C1 segment of cervical spinal cord (tissue), 14 donors: ENCODE results near the gene FOXC2.

ENCODE experiments used
- DNase-seq, 14 donors: peaks; one replicate each; lab custom pipeline; 2025; lab: John Stamatoyannopoulos, UW

Gene FOXC2

GRCh38 chr16:86566601-86566965 lies at the start of gene FOXC2:
TSS of gene FOXC2 (plus strand) at chr16:86566829. CDS start at chr16:86567336, 507 bp downstream.
- DNase-seq: no peak

DNA sequence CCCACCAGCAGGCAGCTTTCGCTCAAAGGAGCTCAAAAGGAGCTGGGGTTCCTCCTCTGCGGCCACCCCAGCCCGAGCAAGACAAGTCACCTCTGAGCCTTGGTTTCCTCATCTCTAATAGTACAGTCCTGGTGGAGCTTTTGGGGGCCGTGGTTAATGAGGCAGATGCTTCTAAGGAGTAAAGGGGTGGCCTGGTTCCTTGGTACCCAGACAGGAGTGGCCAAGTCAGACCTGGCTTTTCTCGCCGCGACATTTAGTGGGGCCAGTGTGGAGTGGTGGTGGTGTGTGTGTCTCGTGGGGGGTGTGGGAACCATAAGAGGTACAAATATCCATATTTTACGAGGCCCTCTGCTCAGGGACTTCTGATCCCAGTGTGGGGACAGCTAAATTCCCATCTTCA lies 49.6 kb upstream of the FOXC2 start:
- no peak for DNase-seq

DNA sequence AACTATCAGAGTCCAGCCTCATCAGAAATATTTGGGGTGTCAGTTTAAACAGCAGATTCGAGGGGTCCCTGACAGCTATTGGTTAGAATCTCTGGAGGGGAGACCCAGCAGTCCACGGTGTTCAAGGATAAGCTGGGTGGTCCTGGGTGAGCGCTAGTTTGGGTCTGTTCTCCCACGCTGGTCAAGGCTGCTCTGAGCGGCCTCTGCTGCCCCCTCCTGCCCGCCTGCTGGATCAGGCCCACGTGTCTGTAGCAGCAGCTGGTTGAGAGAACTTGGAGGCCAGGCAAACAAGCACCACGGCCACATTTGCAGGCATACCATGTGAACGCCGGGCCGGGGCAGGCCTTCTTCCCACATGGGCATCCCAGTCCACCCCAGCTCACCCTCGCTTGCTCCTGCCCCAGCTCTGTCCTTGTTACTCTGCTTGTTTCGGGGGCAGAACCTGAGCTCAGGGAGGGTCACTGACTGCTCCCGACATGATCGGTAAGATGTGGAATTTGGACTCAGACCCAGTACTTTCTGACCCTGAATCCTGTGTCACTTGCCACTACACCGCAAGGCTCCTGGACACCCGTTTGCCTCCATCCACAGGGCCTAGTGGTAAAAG lies 48.9 kb upstream of the FOXC2 start:
- DNase-seq: peak in 11 of 14 donors; percentile 9 to 66 (median 39)

DNA sequence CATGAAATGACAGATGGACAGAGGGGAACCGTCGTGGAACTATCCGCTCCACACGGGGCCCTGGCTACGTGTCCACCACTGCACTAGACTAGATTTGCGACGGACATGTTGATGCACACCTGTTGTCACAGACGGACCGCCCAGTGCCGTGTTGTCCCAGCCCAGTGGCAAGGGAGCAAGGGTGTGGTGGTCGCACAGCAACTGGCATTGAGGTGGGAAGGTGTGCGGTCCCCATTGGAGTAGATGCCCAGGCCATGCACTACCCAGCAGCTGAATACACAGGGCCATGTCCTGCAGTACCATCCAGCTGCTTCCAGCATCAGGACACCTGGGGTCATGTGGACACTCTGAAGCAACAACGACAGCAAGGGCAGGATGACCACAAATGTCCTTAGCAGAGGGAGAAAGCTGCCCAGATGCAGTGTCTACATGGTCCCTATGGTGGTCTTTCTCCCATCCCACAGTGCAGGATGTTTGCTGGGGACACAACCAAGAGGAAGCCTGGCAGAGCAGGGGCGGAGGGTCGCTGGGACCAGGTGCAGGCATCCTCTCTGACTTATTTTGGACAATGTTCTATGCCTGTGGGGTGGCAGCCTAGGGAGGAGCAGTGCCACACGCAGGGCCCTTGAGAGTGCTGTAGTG lies 47.5 kb upstream of the FOXC2 start:
- DNase-seq: no peak

DNA sequence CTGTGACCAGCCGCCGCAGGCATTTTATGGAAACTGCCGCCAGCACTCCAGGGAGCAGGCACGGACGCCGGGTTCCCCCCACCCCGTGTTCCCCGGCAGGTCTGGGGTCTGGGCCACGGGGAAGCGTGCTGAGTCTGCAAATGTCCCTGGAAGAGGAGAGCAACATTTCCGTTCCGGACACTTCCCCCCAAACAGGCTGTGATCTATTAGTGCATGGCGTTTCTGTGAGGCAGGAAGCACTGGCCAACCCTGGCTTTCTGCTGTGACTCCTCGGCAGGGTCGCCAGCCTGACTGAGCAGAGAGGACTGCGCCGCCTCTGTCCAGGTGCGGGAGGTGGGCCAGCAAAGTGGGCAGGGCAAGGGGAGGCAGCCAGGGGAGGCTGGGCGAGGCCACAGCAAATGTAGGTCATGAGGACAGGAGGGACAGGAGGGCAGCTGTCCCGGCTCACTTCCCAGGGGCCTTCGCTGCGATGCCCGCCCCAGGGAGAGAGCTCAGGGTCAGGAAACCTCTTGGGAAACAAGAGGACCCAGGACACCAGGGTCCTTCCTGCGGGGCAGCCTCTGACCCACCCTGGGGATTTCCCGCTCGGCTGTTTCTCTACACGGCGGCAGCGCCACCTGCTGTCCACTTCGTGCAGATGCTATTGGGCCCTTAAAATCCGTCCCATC lies 46.8 kb upstream of the FOXC2 start:
- peak in 5 of 14 donors; percentile 5 to 42 (median 26) for DNase-seq

DNA sequence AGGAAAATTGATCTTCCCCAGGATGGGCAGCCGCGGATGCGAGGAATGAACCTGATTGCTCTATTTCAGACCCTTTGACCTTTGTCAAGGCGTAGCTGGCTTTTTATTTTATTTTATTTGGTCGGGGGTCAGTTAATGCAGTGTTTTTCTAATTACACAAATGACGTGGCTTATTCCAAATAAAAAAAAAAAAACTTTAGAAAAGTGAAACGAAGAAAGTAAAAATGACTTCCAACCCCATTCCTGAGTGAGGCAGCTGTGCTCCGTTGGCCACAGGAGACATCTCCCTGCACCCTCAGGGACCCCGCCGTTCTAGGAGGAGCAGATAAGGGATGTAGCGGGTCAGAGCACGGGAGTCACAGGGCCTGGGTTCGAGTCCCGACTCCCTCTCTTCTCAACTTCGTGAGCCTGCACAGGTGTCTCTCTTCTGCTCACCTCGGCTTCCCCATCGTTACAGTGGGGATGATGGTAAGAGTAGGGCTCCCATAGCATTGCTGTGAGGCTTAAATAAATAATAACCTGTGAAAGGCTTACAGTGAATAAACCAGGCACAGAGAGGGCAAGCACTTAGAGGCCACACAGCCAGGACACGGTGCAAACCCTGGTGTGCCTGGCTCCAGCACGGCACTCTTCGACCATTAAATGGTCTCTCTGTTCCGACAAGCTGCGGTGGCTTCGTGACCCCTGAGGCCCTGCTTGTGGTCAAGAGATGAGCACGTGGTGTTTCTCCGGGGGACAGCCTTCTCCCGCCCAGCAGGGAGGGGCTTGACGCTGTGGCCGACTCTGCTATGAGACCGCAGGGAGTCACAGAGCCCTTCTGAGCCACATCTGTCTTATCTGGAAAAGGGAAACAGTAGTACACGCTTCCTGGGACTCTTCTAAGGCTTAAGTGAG lies 46.1 kb upstream of the FOXC2 start:
- DNase-seq: peak in 1 of 14 donors; percentile 4

DNA sequence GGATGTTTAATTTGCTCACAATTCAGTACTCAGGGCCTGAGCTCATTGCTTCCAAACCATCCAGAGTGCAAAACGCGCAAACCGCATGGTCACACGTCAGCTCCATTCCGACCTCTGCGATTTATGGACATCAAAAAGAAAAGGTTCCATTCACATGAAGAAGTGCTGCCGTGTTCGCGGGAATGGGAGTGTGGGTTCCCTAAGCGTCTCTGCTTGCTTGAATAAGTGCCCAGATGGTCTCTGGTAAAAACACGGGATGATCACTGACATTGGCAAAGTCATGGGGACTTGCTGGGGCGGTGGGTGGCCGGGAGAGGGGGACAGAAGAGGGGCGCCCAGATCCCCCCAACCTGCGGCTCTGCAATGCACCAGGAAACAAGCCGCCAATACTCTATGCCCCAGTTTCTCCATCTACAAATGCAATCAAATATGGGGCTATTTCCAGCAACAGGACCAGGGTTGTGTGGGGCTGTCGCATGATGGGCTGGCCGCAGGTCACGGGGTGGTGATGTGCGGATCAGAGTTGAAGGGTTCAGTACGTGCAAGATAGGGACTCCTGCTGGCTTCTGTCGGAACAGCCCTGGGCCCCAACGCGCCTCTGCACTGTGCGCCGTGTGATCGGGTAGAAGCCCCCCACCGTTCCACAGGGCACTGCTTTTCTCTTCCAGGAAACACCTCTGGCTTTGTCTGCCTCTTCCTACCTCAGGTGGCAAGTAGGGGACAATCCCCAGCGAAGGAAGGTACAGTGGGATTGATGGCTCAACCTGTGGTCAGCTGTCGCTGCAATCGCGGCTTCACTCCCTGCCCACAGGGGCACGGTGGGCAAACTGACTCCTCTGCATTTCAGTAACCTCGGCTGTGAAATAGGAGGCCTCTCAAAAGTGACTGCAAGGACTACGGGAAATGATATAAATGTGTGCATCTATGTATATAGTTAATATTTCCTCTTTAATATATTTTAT lies 45.1 kb upstream of the FOXC2 start:
- no peak for DNase-seq

DNA sequence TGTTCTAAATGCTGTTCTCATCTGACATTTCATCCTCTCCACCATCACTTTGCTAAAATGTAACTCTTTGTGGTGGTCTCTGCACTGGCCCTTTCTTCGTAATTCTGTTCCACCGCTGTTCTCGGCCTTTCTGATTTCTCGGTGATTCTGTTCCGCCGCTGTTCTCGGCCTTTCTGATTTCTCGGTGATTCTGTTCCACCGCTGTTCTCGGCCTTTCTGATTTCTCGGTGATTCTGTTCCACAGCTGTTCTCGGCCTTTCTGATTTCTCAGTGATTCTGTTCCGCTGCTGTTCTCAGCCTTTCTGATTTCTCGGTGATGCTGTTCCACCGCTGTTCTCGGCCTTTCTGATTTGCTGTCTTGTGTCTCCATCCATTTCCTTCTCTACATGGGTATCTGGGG lies 44.0 kb upstream of the FOXC2 start:
- no peak for DNase-seq

- no peak for DNase-seq
Measured at GRCh38 chr16:86523166-86523740, 43.4 kb upstream of the FOXC2 start.

DNA sequence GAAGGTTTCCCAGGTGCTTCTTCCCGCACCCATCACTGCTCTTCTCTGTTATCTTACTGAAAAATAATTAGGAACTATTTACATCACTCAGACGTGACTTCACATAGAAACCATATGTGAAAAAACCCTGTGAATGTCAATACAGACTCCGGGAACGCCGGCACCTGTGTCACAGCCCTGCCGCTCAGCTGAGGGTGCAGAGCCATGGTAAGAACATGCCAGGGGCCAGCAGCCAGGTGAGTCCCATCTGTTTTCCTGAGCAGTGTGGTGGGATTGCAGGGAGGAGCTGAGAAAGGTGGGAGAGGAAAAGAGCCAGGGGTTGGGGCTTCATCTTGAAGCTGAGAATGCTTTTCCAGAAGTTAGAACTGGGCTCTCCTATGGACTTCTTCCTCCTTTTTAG lies 42.6 kb upstream of the FOXC2 start:
- DNase-seq: no peak

- DNase-seq: no peak
Measured at GRCh38 chr16:86525696-86526095, 40.9 kb upstream of the FOXC2 start.

- no peak for DNase-seq
Measured at GRCh38 chr16:86527366-86527765, 39.3 kb upstream of the FOXC2 start.

- no peak for DNase-seq
Measured at GRCh38 chr16:86528061-86528929, 38.3 kb upstream of the FOXC2 start.

DNA sequence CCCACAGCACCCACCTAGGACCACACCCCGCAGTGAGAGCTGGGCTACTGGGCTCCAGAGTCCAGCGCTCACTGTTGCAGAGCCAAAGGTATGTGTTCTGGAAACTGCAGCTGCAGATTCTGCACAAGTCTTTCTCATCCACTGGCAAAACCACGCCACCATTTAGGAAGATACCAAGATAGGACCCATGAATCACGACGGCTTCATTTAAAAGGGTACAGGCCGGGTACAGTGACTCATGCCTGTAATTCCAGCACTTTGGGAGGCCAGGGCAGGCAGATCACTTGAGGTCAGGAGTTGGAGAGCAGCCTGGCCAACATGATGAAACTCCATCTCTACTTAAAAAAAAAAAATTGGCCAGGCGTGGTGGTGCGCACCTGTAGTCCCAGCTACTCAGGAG lies 37.5 kb upstream of the FOXC2 start:
- no peak for DNase-seq

- peak in 6 of 14 donors; percentile 25 to 62 (median 33) for DNase-seq
Measured at GRCh38 chr16:86530251-86531190, 36.1 kb upstream of the FOXC2 start.

- DNase-seq: peak in 13 of 14 donors; percentile 12 to 84 (median 75)
Measured at GRCh38 chr16:86531191-86531545, 35.5 kb upstream of the FOXC2 start.

DNA sequence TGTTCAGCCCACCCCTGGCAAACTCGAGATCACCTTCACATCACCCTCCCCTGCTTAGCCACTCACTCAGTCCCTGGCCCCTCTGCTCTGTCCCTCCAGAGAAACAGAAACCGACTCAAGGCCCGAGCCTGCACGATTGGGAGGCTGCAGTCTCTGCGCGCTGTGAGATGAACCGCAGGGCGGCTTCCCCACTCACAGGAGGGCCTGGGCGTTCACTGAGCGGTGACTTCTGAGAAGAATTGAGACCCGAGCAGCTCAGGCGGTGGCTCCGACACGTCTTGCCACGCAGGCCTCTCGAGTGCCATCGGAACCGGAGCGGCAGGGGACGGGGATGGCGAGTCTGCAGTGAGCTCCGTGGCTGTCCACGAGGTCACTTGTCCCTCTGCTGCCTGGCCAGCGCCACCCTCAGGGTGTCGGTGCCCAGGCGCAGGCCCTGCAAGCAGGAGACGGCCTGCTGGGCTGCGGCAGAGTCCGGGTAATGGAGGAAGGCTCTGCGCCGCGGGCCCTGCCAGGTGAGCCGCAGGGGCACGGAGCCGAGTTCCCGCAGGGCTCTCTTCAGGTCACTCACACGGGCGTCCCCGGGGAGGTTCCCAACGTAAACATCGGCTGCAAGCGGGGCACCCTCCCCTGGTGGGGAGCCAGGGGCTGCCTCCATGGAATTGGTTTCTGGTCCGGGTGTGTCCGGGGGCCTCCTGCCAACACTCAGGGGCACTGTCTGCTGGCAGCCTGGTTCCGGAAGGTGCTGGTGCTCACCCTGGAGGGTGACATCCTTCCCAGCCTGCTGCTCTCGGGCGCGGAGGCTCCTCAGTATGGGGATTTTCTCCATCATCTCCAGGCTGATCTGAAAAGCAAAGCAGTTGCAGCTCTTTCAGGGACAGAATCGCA lies 34.7 kb upstream of the FOXC2 start:
- no peak for DNase-seq

DNA sequence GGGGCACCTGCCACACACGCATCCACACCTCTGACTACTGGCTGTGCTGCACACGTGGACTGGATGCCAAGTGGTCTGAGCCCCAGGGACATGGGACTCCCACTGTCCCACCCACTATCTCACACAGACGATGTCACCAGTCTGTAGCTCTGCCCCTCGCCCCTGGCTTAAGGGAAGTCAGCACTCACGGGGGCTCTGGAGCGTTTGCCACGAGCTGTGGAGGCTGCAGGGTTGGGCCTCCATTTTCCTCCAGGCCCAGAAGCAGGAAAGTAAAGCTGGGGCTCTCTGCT lies 34.2 kb upstream of the FOXC2 start:
- DNase-seq: no peak
